Measurements from ENCODE around the gene ADM2. TPM values are rescaled to one million over a fixed set of nuclear protein-coding genes. Genes with fewer than 3 reads are reported as not detected.
A peak's percentile ranks its signal among the peaks of the same experiment; 100 is the strongest.

The ADM2 gene
- total RNA-seq, 6 experiments from 2014 or later = 1.0 to 19.2 (median 2.2) TPM

DNA sequence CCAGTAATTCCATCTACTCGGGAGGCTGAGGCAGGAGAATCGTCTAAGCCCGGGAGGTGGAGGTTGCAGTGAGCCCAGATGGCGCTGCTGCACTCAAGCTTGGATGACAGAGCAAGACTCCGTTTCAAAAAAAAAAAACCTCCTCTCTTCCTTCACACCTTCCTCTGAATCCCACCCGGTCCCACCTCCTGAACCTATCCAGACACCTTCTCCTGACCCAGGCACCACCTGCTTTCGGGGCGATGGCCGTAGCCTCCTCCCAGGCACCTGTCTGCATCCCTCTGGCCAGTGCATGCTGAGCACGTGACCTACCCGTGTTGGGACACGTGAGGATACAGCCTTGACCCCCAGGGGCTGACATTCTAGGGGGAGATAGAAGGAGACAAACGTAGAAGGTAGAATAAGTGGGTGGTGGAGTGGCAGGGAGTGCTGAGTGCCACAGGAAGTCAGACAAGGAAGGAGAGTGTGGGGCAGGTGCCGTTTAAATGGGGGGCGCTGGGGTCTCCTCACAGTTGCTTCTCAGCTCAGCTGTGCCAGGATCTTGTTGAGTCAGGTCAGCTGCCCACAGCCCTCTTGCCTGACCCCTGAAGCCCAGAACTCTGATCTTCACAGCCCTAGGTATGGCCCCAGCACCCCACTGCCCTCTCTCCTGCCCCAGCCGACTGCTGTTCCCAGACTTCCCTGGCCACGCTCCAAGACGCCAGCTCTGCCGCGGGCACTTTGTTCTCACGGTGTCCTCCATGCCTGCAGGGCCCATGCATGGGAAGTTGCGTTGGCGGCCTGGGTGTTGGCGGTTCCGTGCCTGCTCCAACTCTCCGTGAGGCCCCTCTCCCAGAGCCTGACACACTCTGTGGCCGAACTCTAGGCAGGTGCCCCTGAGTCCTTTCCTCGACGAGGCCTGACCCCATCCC, 4.1 kb downstream of the ADM2 start:
- H3K9me3 ChIP-seq = no peaks in the 10 kb centered on the region
- no peak overlapping the region for H3K4me3 ChIP-seq
- TF ChIP-seq, protein P1, sequence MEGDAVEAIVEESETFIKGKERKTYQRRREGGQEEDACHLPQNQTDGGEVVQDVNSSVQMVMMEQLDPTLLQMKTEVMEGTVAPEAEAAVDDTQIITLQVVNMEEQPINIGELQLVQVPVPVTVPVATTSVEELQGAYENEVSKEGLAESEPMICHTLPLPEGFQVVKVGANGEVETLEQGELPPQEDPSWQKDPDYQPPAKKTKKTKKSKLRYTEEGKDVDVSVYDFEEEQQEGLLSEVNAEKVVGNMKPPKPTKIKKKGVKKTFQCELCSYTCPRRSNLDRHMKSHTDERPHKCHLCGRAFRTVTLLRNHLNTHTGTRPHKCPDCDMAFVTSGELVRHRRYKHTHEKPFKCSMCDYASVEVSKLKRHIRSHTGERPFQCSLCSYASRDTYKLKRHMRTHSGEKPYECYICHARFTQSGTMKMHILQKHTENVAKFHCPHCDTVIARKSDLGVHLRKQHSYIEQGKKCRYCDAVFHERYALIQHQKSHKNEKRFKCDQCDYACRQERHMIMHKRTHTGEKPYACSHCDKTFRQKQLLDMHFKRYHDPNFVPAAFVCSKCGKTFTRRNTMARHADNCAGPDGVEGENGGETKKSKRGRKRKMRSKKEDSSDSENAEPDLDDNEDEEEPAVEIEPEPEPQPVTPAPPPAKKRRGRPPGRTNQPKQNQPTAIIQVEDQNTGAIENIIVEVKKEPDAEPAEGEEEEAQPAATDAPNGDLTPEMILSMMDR (IDR thresholded peaks at IDR 0.05) = no peak
- no peak for TF ChIP-seq POLR2A (IDR thresholded peaks at IDR 0.05)
- H3K36me3 ChIP-seq = no peaks in the 10 kb centered on the region
- ATAC-seq = peak; percentile 51 to 68 (median 64)
- intact Hi-C loops (cut with DNase I) = loop anchor here in 1 of 2 donors (10.0 kb wide), 1 partner anchor 241 kb away; the partner anchor contains the start of gene TUBGCP6
- H3K27me3 ChIP-seq = no peaks in the 10 kb centered on the region
- H3K27ac ChIP-seq = no peak overlapping the region
- 36% methylated on average over 17 of the region's 29 CpGs for WGBS (ENCODE audit: insufficient coverage, low coverage, low lambda C conversion rate, missing lambda C conversion rate)
- H3K4me1 ChIP-seq = peaks cover 0 to 11% (median 1%) of the 10 kb centered on the region in 4 donors
- peak; percentile 73 to 80 (median 79) for DNase-seq

DNA sequence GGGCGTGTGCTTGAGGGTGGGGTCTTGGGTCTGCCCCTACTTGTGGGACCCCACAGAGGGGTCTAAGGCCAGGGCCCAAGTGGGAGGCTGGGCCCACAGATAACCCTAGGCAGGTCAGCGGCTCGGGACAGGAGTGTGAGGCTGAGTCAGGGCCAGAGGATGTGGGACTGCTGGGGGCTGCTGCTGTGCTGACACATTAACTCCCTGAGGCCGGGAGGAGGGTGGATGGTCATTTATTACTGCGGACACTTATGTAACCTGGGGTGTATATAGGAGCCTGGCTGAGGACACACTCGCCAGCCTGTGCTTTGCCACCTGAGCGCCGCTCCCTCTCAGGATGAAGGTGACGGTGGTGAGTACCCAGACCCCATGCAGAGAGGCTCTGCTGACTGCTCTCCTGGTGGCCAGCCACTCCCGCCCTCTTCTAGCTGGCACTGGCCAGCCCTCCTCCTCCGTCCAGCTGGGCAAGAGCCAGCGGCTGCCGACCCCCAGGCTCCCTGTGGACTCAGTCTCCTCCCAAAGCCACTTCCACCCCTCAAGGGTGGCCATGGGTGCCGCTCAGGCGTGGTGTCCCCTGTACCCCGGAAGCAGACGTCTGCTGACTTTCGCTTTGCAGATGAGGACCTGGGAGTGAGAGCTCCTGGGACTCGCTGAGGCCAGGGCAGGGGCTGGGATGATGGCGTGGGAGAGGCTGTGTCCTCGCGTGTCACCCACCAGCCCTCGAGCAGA, 5.4 kb downstream of the ADM2 start, which contains the start of gene MIOX:
Gene MIOX, plus strand, starts transcription at position 299 of the 729 bp plus-strand sequence. Its CDS starts 39 bp downstream, at position 338.
- intact Hi-C loops (cut with DNase I) = loop anchor here in 1 of 2 donors (10.0 kb wide), 1 partner anchor 242 kb away; the partner anchor contains the start of gene TUBGCP6
- TF ChIP-seq POLR2A (IDR thresholded peaks at IDR 0.05) = no peak
- TF ChIP-seq, protein P1 (IDR thresholded peaks at IDR 0.05) = no peak
- H3K27ac ChIP-seq = no peak within 1 kb of the TSS
- peaks cover 0 to 11% (median 1%) of the 10 kb centered on the region in 4 donors for H3K4me1 ChIP-seq
- ATAC-seq (no peak), DNase-seq (peak in 1 of 3 donors; percentile 42)
- H3K36me3 ChIP-seq = no peaks in the 10 kb centered on the region
- no peak within 1 kb of the TSS for H3K4me3 ChIP-seq
- WGBS (ENCODE audit: insufficient coverage, low coverage, low lambda C conversion rate, missing lambda C conversion rate) = 75% methylated on average over 5 of the region's 23 CpGs
- H3K9me3 ChIP-seq = no peaks in the 10 kb centered on the region
- H3K27me3 ChIP-seq = no peaks in the 10 kb centered on the region

DNA sequence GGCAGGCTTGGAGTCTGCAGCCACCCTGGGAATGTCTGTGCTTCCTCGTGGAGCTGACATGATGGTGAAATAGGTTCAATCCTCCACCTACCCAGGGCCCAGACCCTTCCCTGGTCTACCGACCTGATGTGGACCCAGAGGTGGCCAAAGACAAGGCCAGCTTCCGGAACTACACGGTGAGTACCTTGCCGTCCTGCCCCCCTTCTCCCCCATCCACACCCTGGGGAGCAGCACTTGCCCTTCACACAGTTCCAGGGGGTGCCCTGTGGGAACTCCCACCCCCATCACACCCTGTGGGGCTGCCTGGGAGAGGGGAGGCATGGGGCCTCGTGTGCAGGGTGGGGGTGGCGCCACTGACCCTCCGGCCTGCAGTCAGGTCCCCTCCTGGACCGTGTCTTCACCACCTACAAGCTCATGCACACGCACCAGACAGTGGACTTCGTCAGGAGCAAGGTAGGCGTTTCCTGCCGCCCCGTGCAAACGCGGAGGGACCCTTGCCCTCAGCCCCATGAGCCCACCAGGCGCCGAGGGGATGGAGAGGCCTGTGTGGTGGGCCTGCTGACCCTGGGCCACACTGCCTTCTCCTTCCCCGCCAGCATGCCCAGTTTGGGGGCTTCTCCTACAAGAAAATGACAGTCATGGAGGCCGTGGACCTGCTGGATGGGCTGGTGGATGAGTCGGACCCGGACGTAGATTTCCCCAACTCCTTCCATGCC, 6.1 kb downstream of the ADM2 start:
- WGBS (ENCODE audit: insufficient coverage, low coverage, low lambda C conversion rate, missing lambda C conversion rate) = no CpG with 5 or more reads among the region's 23 CpGs

More for the DNA sequence above, 6.1 kb downstream of the ADM2 start:
- H3K9me3 ChIP-seq = no peaks in the 10 kb centered on the region
- H3K27me3 ChIP-seq = no peaks in the 10 kb centered on the region
- ATAC-seq (no peak), DNase-seq (peak in 2 of 3 donors; percentile 18 to 39)
- peaks cover 0 to 5% (median 1%) of the 10 kb centered on the region in 4 donors for H3K4me1 ChIP-seq
- H3K4me3 ChIP-seq = no peak overlapping the region
- intact Hi-C loops (cut with DNase I) = loop anchor here in 1 of 2 donors (10.0 kb wide), 1 partner anchor 243 kb away; the partner anchor contains the start of gene TUBGCP6
- no peaks in the 10 kb centered on the region for H3K36me3 ChIP-seq
- no peak for TF ChIP-seq POLR2A (IDR thresholded peaks at IDR 0.05)
- TF ChIP-seq, protein P1 (IDR thresholded peaks at IDR 0.05) = no peak
- no peak overlapping the region for H3K27ac ChIP-seq

Measured in right lobe of liver (tissue), 6 donors.